ENCODE results near the gene PCNT.

- TF ChIP-seq CTCF (IDR thresholded peaks at IDR 0.05) (no peak), POLR2A (IDR thresholded peaks at IDR 0.05) (no peak)
Observed at GRCh38 chr21:46401186-46401910, 77.4 kb downstream of the PCNT start.
